Activated naive CD8-positive, alpha-beta T cell treated with anti-CD3 and anti-CD28 coated beads, Interleukin-2, amount 50 U/mL, for 16 hours (primary cell): ENCODE data around the gene DLX6.

ENCODE experiments used
- DNase-seq: peaks from one replicate; pipeline ENCODE4 v3.0.0-alpha.2; 2020; ENCODE audit warnings: low read depth, low spot score

DLX6 gene

GRCh38 chr7:97011104-97011503 is 5.8 kb downstream of the DLX6 start:
- DNase-seq: no peak

GRCh38 chr7:97011536-97012364 is 6.4 kb downstream of the DLX6 start:
- no peak for DNase-seq

GRCh38 chr7:97012365-97013133 is 7.2 kb downstream of the DLX6 start:
- no peak for DNase-seq

GRCh38 chr7:97013134-97013844 is 7.9 kb downstream of the DLX6 start:
- DNase-seq: no peak

- no peak for DNase-seq
These were observed 8.4 kb downstream of the DLX6 start for GRCh38 chr7:97013845-97014134.

- DNase-seq: no peak
These were observed 8.9 kb downstream of the DLX6 start for GRCh38 chr7:97014145-97014750.

GRCh38 chr7:97015279-97015678 is 9.9 kb downstream of the DLX6 start:
- DNase-seq: no peak

GRCh38 chr7:97015756-97016380 is 10.5 kb downstream of the DLX6 start:
- DNase-seq: no peak

- DNase-seq: no peak
These were observed 11.2 kb downstream of the DLX6 start for GRCh38 chr7:97016381-97017191.

GRCh38 chr7:97017192-97018125 is 12.1 kb downstream of the DLX6 start:
- DNase-seq: no peak

- no peak for DNase-seq
These were observed 12.8 kb downstream of the DLX6 start for GRCh38 chr7:97018126-97018601.

GRCh38 chr7:97018791-97019531 is 13.6 kb downstream of the DLX6 start:
- no peak for DNase-seq

- no peak for DNase-seq
These were observed 14.4 kb downstream of the DLX6 start for GRCh38 chr7:97019710-97020225.

- no peak for DNase-seq
These were observed 15.2 kb downstream of the DLX6 start for GRCh38 chr7:97020601-97020995.

GRCh38 chr7:97020996-97021746 is 15.8 kb downstream of the DLX6 start:
- no peak for DNase-seq

GRCh38 chr7:97021747-97022490 is 16.6 kb downstream of the DLX6 start:
- DNase-seq: no peak
